Esophagus (tissue), 2 donors: ENCODE data around the gene CHURC1. TPM values are rescaled to one million over a fixed set of nuclear protein-coding genes. Genes with fewer than 3 reads are reported as not detected.

Experiments used
- H3K27ac ChIP-seq, 2 donors: one replicate each; pipeline ENCODE4 v1.5.1; 2013; ENCODE audit warnings: low read depth in 2 of 2, mild to moderate bottlenecking in 2 of 2, inconsistent platforms in 1 of 2, low read length in 1 of 2, moderate library complexity in 1 of 2
- H3K27me3 ChIP-seq, 2 donors: one replicate each; pipeline ENCODE4 v1.6.1; 2013; ENCODE audit warnings: low read length in 2 of 2, control low read depth in 1 of 2, mild to moderate bottlenecking in 1 of 2; ENCODE audit not compliant: insufficient read depth in 2 of 2, control insufficient read depth in 1 of 2
- H3K36me3 ChIP-seq, 2 donors: one replicate each; pipeline ENCODE4 v1.6.1; 2013; ENCODE audit warnings: low read length in 1 of 2; ENCODE audit not compliant: control insufficient read depth in 2 of 2, insufficient read depth in 2 of 2
- H3K4me1 ChIP-seq, 2 donors: one replicate each; pipeline ENCODE4 v1.6.1; 2013; ENCODE audit warnings: low read length in 1 of 2; ENCODE audit not compliant: control insufficient read depth in 2 of 2, insufficient read depth in 2 of 2
- H3K4me3 ChIP-seq, 2 donors: one replicate each; pipeline ENCODE4 v1.5.1; 2013; ENCODE audit warnings: low read length in 2 of 2, mild to moderate bottlenecking in 2 of 2, low read depth in 1 of 2, moderate library complexity in 1 of 2
- H3K9me3 ChIP-seq, 2 donors: one replicate each; pipeline ENCODE4 v1.6.1; 2013; ENCODE audit warnings: mild to moderate bottlenecking in 2 of 2, low read depth in 1 of 2, low read length in 1 of 2, moderate library complexity in 1 of 2; ENCODE audit not compliant: control insufficient read depth in 2 of 2, insufficient read depth in 1 of 2
- WGBS, 2 donors: extraction: QIAGEN DNeasy Blood & Tissue Kit; methylation state at CpG; one replicate each; pipeline ENCODE4 v1.1.7; 2013; 5-methylcytosine and 5-hydroxymethylcytosine counted together
- polyA plus RNA-seq, 2 donors: library from polyadenylated mRNA; stranded (reverse); fragments of 200-250 nt; gene quantifications; one replicate each; pipeline ENCODE4 v1.2.3, GENCODE V29; 2013
- donor health status: healthy with polysubstance abuse.
- donor health status: Bipolar disorder and iron deficiency.

Gene CHURC1
- 10 to 100 TPM; 30.3 to 31.7 TPM for polyA plus RNA-seq

DNA sequence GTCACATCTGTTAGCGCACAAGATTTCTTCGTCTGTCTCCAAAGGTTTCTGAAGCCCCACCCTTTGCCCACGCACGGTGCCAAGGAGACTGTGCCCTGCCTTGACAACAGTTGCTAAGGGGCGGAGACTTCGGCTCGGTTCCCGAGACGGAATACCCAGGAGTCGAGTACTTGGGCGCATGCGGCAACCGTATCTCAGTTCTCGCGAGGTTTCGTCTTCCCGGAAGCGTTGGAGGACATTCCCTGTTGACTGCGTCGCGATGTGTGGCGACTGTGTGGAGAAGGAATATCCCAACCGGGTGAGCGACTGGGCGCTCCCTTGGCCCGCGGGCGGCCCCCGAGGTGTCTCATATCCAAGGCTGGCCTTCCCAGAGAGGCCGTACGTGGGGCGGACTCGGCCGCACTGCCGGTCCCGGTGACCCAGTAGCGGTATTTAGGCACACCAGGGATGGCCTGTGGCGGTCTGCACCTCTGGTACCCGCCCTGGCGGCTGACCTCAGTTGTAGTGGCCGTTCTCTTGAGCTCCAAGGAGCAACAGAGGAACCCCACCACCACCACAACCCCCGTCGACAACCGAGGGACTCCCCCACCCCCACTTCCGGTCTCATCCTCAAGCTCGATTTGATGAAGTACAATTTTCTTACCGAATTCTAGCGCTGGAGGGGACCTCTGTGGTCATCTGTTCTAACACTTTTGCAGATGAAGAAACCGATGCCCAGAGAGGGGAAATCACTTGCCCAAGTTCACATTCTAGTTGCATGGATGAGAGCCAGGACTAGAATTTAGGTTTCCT is at the start of gene CHURC1:
Gene CHURC1 (plus strand): TSS at position 219 of the 792 bp plus-strand sequence. CDS start 41 bp downstream, at position 260.
- WGBS, 2 donors = 0% methylated on average over 49 of the region's 49 CpGs
- Histone ChIP-seq H3K4me3 (peak within 1 kb of the TSS; percentile 85), H3K27ac (peak within 1 kb of the TSS; percentile 90 to 96), H3K27me3 (no peaks in the 10 kb centered on the region), H3K9me3 (no peaks in the 10 kb centered on the region), H3K4me1 (no peaks in the 10 kb centered on the region), H3K36me3 (no peaks in the 10 kb centered on the region)

DNA sequence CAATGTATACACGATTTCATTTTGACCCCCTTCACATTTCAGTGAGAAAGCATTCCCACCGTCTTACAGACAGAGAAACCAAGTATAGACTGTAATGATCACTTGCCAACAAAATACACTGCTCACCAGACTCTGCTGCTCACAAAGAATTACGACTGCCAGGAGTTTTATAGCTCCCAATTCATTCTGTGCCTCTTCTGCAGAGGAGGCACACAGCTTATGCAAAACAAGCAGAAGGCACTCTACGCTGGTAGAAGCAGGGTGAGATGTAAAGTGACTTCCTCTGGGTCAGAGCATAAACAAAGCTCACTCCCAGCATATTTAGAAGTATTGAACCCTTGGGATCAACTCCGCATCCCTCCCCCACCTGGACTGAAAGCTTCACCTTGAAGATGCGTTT is 49.1 kb upstream of the CHURC1 start:
- no peak overlapping the region for H3K4me3 ChIP-seq
- no peak overlapping the region for H3K27ac ChIP-seq
- H3K36me3 ChIP-seq = no peaks in the 10 kb centered on the region
- no peaks in the 10 kb centered on the region for H3K27me3 ChIP-seq
- 75 to 77% methylated on average over 6 of the region's 6 CpGs for WGBS, 2 donors
- no peaks in the 10 kb centered on the region for H3K9me3 ChIP-seq
- peaks cover 0 to 2% of the 10 kb centered on the region in 2 donors for H3K4me1 ChIP-seq

DNA sequence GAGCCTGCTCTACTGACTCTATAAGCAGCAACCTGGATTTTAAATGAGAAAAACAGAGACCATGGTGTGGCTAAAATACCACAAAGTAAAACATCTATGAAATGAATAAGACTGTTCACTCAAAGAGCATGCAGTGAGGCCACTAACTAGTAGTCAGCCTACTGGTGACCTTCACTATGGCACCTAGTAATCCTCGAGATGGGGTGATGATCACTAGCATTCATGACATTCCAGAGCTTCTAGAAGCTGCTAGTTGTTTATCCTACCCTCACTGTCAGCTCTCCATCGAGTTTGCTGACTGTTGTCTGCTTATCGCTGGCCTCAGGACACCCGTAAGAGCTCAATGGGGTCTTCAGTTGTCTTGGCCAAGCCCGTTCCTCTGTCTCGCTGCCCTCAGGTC is 48.3 kb upstream of the CHURC1 start:
- WGBS, 2 donors = 73 to 79% methylated on average over 6 of the region's 6 CpGs
- Histone ChIP-seq H3K27ac (no peak overlapping the region), H3K9me3 (no peaks in the 10 kb centered on the region), H3K4me3 (no peak overlapping the region), H3K27me3 (no peaks in the 10 kb centered on the region), H3K36me3 (no peaks in the 10 kb centered on the region), H3K4me1 (peaks cover 0 to 2% of the 10 kb centered on the region in 2 donors)

DNA sequence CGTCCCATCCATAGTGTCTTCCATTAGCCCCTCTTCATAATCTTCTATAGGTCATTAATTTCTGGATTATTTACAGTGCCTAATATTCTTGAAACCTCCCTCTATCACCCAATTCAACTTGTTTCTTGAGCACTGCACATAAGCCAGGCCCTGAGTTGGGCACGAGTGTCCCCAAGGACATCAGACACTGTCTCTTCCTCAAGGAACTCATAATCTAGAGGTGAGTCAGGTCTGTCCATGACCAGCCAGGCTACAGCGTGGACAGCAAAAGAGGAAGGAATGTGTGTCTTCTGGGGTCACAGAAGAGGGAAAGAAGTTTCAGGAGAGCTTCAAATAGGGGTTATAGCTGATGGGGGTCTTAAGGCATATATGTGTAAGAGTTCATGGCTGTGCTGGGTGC is 47.1 kb upstream of the CHURC1 start:
- whole genome bisulfite sequencing, 2 donors = 85 to 93% methylated on average over 3 of the region's 3 CpGs
- H3K9me3 ChIP-seq = no peaks in the 10 kb centered on the region
- H3K36me3 ChIP-seq = no peaks in the 10 kb centered on the region
- no peaks in the 10 kb centered on the region for H3K27me3 ChIP-seq
- H3K4me1 ChIP-seq = peaks cover 0 to 2% of the 10 kb centered on the region in 2 donors
- H3K27ac ChIP-seq = no peak overlapping the region
- no peak overlapping the region for H3K4me3 ChIP-seq

DNA sequence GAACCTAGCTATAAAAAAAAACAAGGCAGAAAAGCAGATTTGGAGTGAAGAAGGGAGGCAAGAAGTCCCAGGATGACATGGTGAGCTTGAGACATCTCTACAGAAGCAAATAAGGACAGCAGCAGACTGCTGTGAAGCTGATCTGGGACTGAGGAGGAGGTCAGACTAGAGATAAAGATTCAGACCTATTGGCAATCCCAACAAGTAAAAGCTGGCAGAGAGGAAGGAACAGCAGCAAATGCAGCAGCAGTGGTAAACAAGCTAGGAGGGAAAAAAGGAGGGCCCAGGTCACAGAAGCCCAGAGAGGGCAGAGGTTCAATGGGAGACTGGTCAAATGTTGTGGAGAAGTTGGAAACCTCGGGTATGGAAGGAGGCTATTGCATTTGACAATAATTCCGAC is 45.9 kb upstream of the CHURC1 start:
- no peak overlapping the region for H3K27ac ChIP-seq
- 86 to 89% methylated on average over 2 of the region's 2 CpGs for WGBS, 2 donors
- H3K4me1 ChIP-seq = peaks cover 0 to 2% of the 10 kb centered on the region in 2 donors
- peaks cover 0 to 4% of the 10 kb centered on the region in 2 donors for H3K9me3 ChIP-seq
- no peak overlapping the region for H3K4me3 ChIP-seq
- no peaks in the 10 kb centered on the region for H3K36me3 ChIP-seq
- no peaks in the 10 kb centered on the region for H3K27me3 ChIP-seq

DNA sequence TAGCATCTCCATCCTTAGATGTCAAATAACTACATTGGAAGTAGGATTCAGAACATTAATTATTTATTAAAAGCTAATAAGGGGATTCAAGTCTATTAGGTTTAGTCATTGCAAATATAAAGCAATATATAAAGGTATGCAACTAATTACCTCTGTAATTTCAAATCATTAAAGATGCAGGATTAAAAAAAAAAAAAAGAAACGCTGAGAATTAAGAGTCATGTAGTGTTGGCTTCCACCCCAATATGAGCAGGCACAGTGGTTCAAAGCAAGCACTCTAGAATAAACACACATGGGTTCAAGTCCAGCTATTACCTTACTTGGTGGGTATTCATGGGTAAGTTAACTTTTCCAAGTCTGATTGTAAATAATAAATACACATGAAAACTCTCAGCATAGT is 45.4 kb upstream of the CHURC1 start:
- Histone ChIP-seq H3K27ac (no peak overlapping the region), H3K36me3 (no peaks in the 10 kb centered on the region), H3K4me3 (no peak overlapping the region), H3K9me3 (peaks cover 0 to 4% of the 10 kb centered on the region in 2 donors), H3K4me1 (peaks cover 0 to 2% of the 10 kb centered on the region in 2 donors), H3K27me3 (no peaks in the 10 kb centered on the region)
- 69 to 80% methylated on average over 1 of the region's 1 CpG for WGBS, 2 donors

DNA sequence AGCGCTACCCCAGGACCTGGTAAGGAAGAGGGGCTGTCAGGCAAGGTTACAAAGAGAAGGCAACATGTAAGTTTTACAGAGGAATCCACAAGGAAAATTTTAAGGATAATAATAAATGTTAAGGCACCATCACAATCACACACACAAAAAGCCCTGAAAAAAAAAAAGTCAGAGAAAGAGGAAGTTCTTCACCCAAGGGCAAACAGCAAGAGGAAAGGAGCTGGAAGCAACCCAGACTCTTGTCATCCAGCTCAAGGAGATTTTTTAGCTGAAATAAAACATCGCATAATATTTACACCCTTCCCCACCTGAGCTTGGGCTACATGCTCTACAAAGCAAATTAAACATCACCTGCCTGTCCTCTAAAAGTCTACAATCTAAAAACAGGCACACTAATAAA is 44.1 kb upstream of the CHURC1 start:
- H3K36me3 ChIP-seq = no peaks in the 10 kb centered on the region
- H3K9me3 ChIP-seq = peaks cover 0 to 4% of the 10 kb centered on the region in 2 donors
- no peak overlapping the region for H3K27ac ChIP-seq
- H3K4me1 ChIP-seq = peaks cover 0 to 2% of the 10 kb centered on the region in 2 donors
- H3K4me3 ChIP-seq = no peak overlapping the region
- 53 to 63% methylated on average over 2 of the region's 2 CpGs for WGBS, 2 donors
- no peaks in the 10 kb centered on the region for H3K27me3 ChIP-seq

DNA sequence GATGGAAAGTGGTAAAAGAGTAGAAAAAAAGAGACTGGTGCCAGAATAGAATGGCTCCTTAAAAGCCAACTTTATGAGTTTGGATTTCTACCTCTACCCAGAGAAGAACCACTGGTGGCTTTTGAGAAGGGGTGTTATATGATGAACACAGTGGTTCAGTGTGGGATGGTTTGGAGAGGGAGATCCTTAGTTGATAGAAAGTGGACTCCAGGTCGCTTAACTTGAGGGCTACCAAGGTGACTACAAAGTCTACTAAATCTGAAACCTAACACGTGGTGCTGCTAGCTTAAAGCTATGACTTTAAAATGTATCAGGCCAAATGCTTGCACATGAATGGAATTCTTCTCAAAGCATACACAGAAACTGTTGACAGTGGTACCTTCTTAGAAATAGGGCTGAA is 42.9 kb upstream of the CHURC1 start:
- no peaks in the 10 kb centered on the region for H3K27me3 ChIP-seq
- peaks cover 0 to 4% of the 10 kb centered on the region in 2 donors for H3K9me3 ChIP-seq
- 74 to 81% methylated on average over 2 of the region's 2 CpGs for WGBS, 2 donors
- H3K4me1 ChIP-seq = peaks cover 0 to under 1% of the 10 kb centered on the region in 2 donors
- no peaks in the 10 kb centered on the region for H3K36me3 ChIP-seq
- H3K4me3 ChIP-seq = no peak overlapping the region
- no peak overlapping the region for H3K27ac ChIP-seq

DNA sequence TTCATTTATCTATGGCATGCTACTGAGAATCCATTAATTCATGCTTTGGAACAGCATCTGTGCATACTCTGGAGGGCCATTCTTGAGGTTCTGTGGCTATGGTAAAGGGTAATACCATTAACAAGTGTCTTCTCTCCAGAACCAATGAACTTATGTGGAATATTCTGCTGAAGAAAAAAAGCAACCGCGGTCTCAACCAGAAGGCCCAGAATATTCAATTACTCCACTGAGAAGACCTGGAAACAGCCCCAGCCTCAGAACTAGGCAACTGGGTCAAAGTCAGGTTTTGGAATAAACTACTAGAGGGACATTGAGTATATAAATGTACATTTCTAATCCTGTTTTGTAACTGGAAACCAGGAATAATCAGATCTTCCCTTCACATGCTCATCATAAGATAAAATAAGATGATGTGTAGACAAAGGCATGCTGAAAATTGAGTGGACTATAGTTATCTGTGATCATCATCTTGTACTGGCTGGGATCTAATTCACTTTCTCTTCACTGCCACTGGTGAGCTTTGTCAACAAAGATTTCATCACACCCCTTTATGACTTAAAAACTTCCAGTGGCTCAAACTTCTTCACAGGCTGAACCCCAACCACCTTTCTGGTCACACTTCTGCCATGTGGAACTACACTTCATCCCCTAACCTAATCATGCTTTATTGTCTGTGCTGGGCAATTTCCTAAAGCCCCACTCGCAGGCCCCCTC is 40.6 kb upstream of the CHURC1 start:
- no peaks in the 10 kb centered on the region for H3K4me1 ChIP-seq
- 60 to 64% methylated on average over 3 of the region's 3 CpGs for WGBS, 2 donors
- H3K36me3 ChIP-seq = no peaks in the 10 kb centered on the region
- no peak overlapping the region for H3K4me3 ChIP-seq
- no peak overlapping the region for H3K27ac ChIP-seq
- H3K27me3 ChIP-seq = peaks cover 0 to 2% of the 10 kb centered on the region in 2 donors
- peaks cover 0 to 4% of the 10 kb centered on the region in 2 donors for H3K9me3 ChIP-seq
